Lower leg skin (tissue), 4 donors: ENCODE data around the gene TOX2. TPM values are rescaled to one million over a fixed set of nuclear protein-coding genes. Genes with fewer than 3 reads are reported as not detected.
A peak's percentile ranks its signal among the peaks of the same experiment; 100 is the strongest.

Experiments
- DNase-seq, 2 donors: peaks; one replicate each; pipeline ENCODE4 v3.0.0-alpha.2; 2019; ENCODE audit warnings: low spot score in 2 of 2
- H3K4me3 ChIP-seq: fragments of 200-600 bp; sonication (generic); 2 replicates; pipeline ENCODE4 v1.5.1; 2017; ENCODE audit warnings: mild to moderate bottlenecking, low read depth; ENCODE audit not compliant: poor library complexity, severe bottlenecking
- POLR2A ChIP-seq, 2 donors: fragments of 450-650 bp; IDR thresholded peaks; one replicate each; pipeline ENCODE4 v1.6.1; 2016 to 2017; ENCODE audit warnings: antibody characterized with exemption in 2 of 2, mild to moderate bottlenecking in 1 of 2, moderate library complexity in 1 of 2
- WGBS, 2 donors: methylation state at CpG; one replicate each; pipeline ENCODE4 v1.1.5; 2018; 5-methylcytosine and 5-hydroxymethylcytosine counted together
- intact Hi-C: fragments of 100-400 bp; cut with DNase I; formaldehyde crosslinking; loops from one replicate; pipeline ENCODE4 v1.15.0; 2023; ENCODE audit warnings: low total_unique reads
- total RNA-seq, 4 donors: library from RNA; depleted of rRNA; stranded (reverse); fragments of >200 nt; gene quantifications; one replicate each; pipeline ENCODE4 v1.1.0, GENCODE V29; 2016
- TF ChIP-seq, protein P1 (sequence below), 3 donors: fragments of 450-650 bp; IDR thresholded peaks; one replicate each; pipeline ENCODE4 v1.5.1; 2016; ENCODE audit warnings: antibody characterized with exemption in 3 of 3, mild to moderate bottlenecking in 3 of 3, moderate library complexity in 2 of 3

Gene TOX2
- total RNA-seq, 4 donors from 2014 or later = 1.8 to 5.2 (median 1.9) TPM

DNA sequence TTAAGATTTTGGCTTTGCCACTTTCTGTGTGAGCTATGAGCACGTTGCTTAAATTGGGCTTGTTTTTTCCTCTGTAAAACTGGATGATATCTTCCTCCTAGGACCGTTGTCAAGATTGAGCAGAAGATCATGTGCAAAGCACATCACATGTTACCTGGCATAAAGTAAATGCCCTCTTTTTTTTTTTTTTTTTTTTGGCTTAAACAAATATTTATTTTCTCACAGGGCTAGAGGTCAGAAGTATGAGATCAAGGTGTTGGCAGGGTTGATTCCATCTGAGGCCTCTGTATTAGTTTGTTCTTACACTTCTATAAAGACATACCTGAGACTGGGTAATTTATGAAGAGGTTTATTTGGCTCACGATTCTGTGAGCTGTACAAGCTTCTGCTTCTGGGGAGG is 42.7 kb downstream of the TOX2 start:
- TF ChIP-seq, protein P1, sequence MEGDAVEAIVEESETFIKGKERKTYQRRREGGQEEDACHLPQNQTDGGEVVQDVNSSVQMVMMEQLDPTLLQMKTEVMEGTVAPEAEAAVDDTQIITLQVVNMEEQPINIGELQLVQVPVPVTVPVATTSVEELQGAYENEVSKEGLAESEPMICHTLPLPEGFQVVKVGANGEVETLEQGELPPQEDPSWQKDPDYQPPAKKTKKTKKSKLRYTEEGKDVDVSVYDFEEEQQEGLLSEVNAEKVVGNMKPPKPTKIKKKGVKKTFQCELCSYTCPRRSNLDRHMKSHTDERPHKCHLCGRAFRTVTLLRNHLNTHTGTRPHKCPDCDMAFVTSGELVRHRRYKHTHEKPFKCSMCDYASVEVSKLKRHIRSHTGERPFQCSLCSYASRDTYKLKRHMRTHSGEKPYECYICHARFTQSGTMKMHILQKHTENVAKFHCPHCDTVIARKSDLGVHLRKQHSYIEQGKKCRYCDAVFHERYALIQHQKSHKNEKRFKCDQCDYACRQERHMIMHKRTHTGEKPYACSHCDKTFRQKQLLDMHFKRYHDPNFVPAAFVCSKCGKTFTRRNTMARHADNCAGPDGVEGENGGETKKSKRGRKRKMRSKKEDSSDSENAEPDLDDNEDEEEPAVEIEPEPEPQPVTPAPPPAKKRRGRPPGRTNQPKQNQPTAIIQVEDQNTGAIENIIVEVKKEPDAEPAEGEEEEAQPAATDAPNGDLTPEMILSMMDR (IDR thresholded peaks at IDR 0.05) = no peak
- no peak for TF ChIP-seq POLR2A (IDR thresholded peaks at IDR 0.05)
- intact Hi-C loops = no loop called here
- no peak for DNase-seq
- 80 to 82% methylated on average over 3 of the region's 3 CpGs for WGBS, 2 donors
- no peak overlapping the region for H3K4me3 ChIP-seq

DNA sequence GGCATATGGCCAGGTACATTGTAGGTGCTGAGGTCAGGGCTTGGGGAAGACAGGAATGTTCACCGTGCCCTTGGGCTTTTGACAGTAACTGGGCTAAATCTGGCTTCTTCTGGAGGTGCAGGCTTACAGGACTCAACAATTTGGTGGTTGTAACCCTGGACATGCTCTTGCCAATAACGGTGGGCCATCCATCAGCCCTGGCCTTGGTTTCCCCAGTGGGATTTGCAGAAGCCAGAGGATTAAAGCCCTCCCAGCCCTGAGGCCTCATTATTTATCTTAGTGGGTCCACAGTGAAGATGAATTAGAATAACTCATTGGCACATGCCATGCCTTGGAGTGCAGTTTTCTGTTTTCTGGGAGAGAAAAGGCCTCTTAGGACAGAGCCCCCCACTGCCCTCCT is 44.0 kb downstream of the TOX2 start:
- intact Hi-C loops = no loop called here
- WGBS, 2 donors = 93 to 96% methylated on average over 2 of the region's 2 CpGs
- DNase-seq = peak in 1 of 2 donors; percentile 71
- TF ChIP-seq, protein P1 (IDR thresholded peaks at IDR 0.05) = no peak
- TF ChIP-seq POLR2A (IDR thresholded peaks at IDR 0.05) = no peak
- H3K4me3 ChIP-seq = no peak overlapping the region

DNA sequence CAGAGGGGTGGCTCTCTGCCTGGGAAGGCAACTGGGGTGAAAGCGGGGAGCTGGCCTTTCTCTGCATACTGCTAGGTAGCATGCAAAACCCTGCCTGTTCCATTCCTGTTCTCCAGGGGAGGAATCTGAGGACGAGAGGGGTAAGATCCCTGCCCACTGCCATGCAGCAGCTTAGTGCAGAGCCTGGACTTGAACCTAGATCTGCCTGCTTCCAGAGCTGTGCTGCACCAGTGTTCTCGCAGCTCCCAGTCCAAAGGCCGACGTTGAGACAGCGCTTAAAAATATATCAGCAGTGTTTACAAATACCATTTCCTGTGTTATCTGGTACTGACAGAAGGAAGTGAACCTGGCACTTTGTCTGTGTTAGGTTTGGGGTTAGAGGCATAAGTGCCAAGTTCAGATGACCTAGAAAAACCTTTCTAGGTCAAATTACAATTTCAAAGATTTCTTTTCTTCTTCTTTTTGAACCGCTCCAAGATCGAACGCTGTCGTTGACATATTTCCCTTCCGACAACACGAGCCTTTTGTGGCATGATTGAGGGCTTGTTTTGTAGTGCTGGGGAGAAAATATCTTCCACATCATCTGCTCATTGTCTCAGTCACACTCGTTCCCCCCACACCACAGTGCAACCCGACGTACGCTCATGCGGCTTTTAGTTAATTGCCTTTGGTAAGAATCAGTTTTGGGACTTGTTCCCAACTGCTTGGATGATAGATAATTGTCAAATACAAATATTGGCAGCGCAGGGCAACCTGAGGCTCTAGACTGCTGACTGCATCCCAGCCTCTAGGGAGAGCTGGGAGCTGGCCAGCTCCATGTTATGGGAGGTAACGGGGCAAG is 44.6 kb downstream of the TOX2 start:
- WGBS, 2 donors = 22 to 30% methylated on average over 19 of the region's 19 CpGs
- H3K4me3 ChIP-seq = no peak overlapping the region
- no peak for TF ChIP-seq POLR2A (IDR thresholded peaks at IDR 0.05)
- TF ChIP-seq, protein P1 (IDR thresholded peaks at IDR 0.05) = no peak
- intact Hi-C loops = no loop called here
- peak in 1 of 2 donors; percentile 70 for DNase-seq

DNA sequence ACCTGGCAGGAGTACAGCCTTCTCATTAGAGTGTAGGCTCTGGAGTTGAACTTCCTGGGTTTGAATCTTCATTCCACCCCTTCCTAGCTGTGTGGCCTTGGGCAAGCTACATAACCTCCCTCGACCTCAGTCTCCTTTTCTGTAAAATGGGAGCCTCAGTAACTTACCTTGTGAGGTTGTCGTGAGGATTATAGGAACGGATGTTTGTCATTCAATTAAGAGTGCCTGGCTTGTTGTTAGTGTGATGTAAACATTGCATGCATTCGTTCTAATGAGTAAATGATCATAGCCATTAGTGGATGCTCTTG is 45.2 kb downstream of the TOX2 start:
- intact Hi-C loops = no loop called here
- 46 to 64% methylated on average over 4 of the region's 4 CpGs for WGBS, 2 donors
- H3K4me3 ChIP-seq = no peak overlapping the region
- TF ChIP-seq POLR2A (IDR thresholded peaks at IDR 0.05) = no peak
- TF ChIP-seq, protein P1 (IDR thresholded peaks at IDR 0.05) = no peak
- DNase-seq = no peak

DNA sequence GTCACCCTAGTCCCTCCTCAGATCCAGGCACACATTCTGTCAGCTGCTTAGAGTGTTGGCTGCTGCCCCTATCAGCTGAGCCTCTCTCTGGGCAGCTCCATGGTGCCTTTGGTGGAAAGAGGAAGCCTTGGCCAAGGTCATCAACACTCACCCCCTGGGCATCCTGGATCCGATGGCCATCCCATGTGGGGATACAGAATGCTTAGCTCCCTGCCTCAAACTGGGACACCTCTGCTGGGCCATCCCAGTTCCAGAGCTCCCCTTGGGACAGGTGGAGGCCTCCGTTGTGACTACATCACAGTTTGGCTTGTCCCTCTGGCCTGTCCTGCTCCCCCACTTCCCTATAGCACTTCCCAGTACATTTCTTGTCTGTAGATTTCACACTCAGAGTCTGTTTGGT is 45.6 kb downstream of the TOX2 start:
- no peak overlapping the region for H3K4me3 ChIP-seq
- no peak for TF ChIP-seq POLR2A (IDR thresholded peaks at IDR 0.05)
- TF ChIP-seq, protein P1 (IDR thresholded peaks at IDR 0.05) = no peak
- intact Hi-C loops = no loop called here
- DNase-seq = peak in 1 of 2 donors; percentile 36
- 56 to 85% methylated on average over 2 of the region's 2 CpGs for WGBS, 2 donors

DNA sequence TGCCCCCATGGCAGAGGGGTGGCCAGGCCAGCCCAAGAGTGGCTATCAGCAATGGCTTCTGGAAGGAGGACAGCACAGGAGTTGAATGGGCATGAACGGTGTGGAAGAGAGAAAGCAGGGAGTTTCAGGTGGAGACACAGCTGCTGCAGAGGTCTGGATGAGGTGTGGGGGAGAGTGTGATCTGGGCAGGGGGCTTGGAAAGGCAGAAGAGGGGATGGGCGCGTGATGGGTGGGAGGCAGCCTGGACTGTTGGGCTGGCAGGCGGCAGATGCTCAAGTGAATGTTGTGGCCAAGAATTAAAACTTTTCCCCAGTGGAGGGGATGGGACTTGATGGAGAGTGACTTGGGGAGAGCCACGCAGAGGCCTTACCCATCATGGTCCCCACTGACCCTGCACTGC is 46.5 kb downstream of the TOX2 start:
- TF ChIP-seq POLR2A (IDR thresholded peaks at IDR 0.05) = no peak
- TF ChIP-seq, protein P1 (IDR thresholded peaks at IDR 0.05) = no peak
- peak in 1 of 2 donors; percentile 18 for DNase-seq
- intact Hi-C loops = no loop called here
- no peak overlapping the region for H3K4me3 ChIP-seq
- 94 to 97% methylated on average over 5 of the region's 5 CpGs for WGBS, 2 donors
